CD4-positive, alpha-beta T cell treated with Interleukin-15 for 4 hours (primary cell): ENCODE results near the gene RAB7A.
"Not testable (repeated sequence)": the region's sequence is repeated elsewhere in the genome, so short reads cannot be mapped to it uniquely, and the experiment has no call there.

Experiments
- DNase-seq: peaks from one replicate; pipeline ENCODE4 v3.0.0-alpha.2; 2020; ENCODE audit warnings: low spot score

The RAB7A gene

GRCh38 chr3:128823008-128823407 lies 97.0 kb downstream of the RAB7A start:
- DNase-seq: no peak

GRCh38 chr3:128823631-128824030 lies 97.6 kb downstream of the RAB7A start:
- DNase-seq: no peak

GRCh38 chr3:128824132-128824850 lies 98.3 kb downstream of the RAB7A start:
- no peak for DNase-seq

- no peak for DNase-seq
Measured at GRCh38 chr3:128825117-128825725, 99.2 kb downstream of the RAB7A start.

GRCh38 chr3:128829087-128829486 lies 103.1 kb downstream of the RAB7A start:
- not testable (repeated sequence) for DNase-seq

- not testable (repeated sequence) for DNase-seq
Measured at GRCh38 chr3:128829925-128830625, 104.1 kb downstream of the RAB7A start.

- DNase-seq: not testable (repeated sequence)
Measured at GRCh38 chr3:128830762-128831161, 104.8 kb downstream of the RAB7A start.

GRCh38 chr3:128832979-128833378 lies 107.0 kb downstream of the RAB7A start:
- DNase-seq: not testable (repeated sequence)

GRCh38 chr3:128835096-128835495 lies 109.1 kb downstream of the RAB7A start:
- DNase-seq: no peak

- no peak for DNase-seq
Measured at GRCh38 chr3:128841926-128842920, 116.2 kb downstream of the RAB7A start.

- no peak for DNase-seq
Measured at GRCh38 chr3:128844502-128844901, 118.5 kb downstream of the RAB7A start.

GRCh38 chr3:128845119-128845777 lies 119.3 kb downstream of the RAB7A start:
- no peak for DNase-seq

- DNase-seq: peak; percentile 85
Measured at GRCh38 chr3:128845778-128846485, 119.9 kb downstream of the RAB7A start.

- no peak for DNase-seq
Measured at GRCh38 chr3:128846486-128846891, 120.5 kb downstream of the RAB7A start.

GRCh38 chr3:128847666-128848370 lies 121.8 kb downstream of the RAB7A start:
- DNase-seq: no peak

GRCh38 chr3:128848936-128849335 lies 123.0 kb downstream of the RAB7A start:
- DNase-seq: no peak

GRCh38 chr3:128849911-128850455 lies 124.0 kb downstream of the RAB7A start:
- DNase-seq: no peak

GRCh38 chr3:128850544-128850943 lies 124.6 kb downstream of the RAB7A start:
- DNase-seq: no peak

- DNase-seq: no peak
Measured at GRCh38 chr3:128851601-128852000, 125.6 kb downstream of the RAB7A start.

- DNase-seq: no peak
Measured at GRCh38 chr3:128853826-128854225, 127.8 kb downstream of the RAB7A start.
